Measurements from ENCODE around the gene S100A14.
"Not testable (repeated sequence)": the region's sequence is repeated elsewhere in the genome, so short reads cannot be mapped to it uniquely, and the experiment has no call there.

Gene S100A14

DNA sequence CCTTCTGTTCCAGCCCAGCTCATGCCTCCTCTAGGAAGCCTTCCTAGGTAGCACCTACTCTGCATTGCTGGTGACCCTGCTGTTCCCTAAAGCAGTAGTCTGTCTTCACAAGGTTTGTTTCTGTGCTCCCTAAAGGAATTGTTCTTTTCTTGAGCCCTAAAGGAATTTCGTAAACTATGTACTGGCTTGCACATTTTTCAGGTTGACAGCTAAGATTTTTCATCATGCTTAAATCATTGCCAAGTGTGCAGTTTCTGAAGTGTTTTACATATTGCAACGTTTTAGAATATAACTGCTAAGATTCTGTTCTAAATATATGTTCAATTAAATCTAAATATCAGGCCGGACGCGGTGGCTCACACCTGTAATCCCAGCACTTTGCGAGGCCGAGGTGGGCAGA, 16.3 kb downstream of the S100A14 start:
- Histone ChIP-seq H3K9ac (ENCODE audit: low read depth, low read length) (no peak overlapping the region), H3K27ac (ENCODE audit: low read length) (no peak overlapping the region), H3K4me1 (ENCODE audit: insufficient read depth, low read length) (peaks cover 8% of the 10 kb centered on the region; the same call in 1 of the 2 replicates), H3K27me3 (ENCODE audit: insufficient read depth, low read length) (no peaks in the 10 kb centered on the region), H3K4me3 (ENCODE audit: low read length) (no peak overlapping the region), H3K36me3 (ENCODE audit: insufficient read depth, low read depth, low read length) (no peaks in the 10 kb centered on the region), H3K9me3 (ENCODE audit: insufficient read depth, low read depth, low read length) (no peaks in the 10 kb centered on the region)

DNA sequence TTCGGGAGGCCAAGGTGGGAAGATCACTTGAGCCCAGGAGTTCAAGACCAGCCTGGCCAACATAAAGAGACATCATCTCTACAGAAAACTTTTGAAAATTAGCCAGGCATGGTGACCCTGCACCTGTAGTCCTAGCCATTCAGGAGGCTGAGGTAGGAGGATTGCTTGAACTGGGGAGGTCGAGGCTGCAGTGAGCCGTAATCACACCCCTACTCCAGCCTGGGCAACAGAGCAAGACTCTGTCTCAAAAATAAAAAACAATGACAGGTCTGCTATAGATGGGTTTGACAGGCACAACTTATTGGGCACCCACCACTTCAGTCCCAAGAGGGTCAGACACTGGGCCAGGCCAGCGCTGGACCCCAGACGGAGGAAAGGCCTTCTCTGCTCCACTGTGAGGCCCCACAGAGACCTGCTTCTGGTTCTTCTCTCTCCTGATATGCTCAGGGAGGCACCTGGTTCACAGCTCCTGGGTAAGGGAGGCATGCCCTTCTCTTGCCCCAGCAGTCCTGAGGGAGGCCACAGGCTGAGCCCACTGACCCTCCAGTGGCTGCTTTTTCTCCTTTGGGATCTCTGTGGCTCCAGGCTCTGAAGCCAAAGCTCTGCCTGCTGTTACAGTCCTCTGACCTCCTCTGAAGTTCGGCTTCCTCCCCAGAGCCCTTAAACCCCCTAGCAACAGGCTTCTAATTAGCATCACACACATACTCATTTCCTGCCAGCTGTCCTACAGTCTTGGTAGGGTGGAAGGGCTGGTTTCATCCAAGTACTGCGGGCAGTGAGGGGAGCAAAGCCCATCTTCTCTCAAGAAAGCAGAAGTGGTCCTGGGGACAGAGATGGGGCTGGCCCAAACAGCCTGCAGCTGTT, 17.6 kb downstream of the S100A14 start:
- H3K9ac ChIP-seq (ENCODE audit: low read depth, low read length) = no peak overlapping the region
- peaks cover 8% of the 10 kb centered on the region; the same call in 1 of the 2 replicates for H3K4me1 ChIP-seq (ENCODE audit: insufficient read depth, low read length)
- no peak overlapping the region for H3K4me3 ChIP-seq (ENCODE audit: low read length)
- no peaks in the 10 kb centered on the region for H3K9me3 ChIP-seq (ENCODE audit: insufficient read depth, low read depth, low read length)
- H3K36me3 ChIP-seq (ENCODE audit: insufficient read depth, low read depth, low read length) = no peaks in the 10 kb centered on the region
- H3K27ac ChIP-seq (ENCODE audit: low read length) = no peak overlapping the region
- no peaks in the 10 kb centered on the region for H3K27me3 ChIP-seq (ENCODE audit: insufficient read depth, low read length)

DNA sequence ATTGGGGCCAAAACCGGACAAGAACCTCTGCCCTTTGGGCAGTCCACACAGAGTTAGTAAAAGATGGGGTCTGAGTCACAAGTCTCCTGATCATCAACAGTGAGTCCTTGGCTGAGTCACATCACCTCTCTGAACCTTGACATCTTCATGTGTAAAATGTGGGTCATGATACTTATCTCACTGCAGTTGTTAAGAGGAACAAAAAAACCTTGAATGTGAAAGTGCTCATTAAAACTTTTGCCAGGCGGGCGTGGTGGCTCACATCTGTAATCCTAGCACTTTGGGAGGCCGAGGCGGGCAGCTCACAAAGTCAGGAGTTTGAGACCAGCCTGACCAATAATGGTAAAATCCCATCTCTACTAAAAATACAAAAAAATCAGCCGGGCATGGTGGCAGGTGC, 18.9 kb downstream of the S100A14 start:
- peaks cover 8% of the 10 kb centered on the region; the same call in 1 of the 2 replicates for H3K4me1 ChIP-seq (ENCODE audit: insufficient read depth, low read length)
- no peaks in the 10 kb centered on the region for H3K27me3 ChIP-seq (ENCODE audit: insufficient read depth, low read length)
- H3K4me3 ChIP-seq (ENCODE audit: low read length) = no peak overlapping the region
- H3K9ac ChIP-seq (ENCODE audit: low read depth, low read length) = no peak overlapping the region
- H3K9me3 ChIP-seq (ENCODE audit: insufficient read depth, low read depth, low read length) = no peaks in the 10 kb centered on the region
- H3K27ac ChIP-seq (ENCODE audit: low read length) = no peak overlapping the region
- H3K36me3 ChIP-seq (ENCODE audit: insufficient read depth, low read depth, low read length) = no peaks in the 10 kb centered on the region

DNA sequence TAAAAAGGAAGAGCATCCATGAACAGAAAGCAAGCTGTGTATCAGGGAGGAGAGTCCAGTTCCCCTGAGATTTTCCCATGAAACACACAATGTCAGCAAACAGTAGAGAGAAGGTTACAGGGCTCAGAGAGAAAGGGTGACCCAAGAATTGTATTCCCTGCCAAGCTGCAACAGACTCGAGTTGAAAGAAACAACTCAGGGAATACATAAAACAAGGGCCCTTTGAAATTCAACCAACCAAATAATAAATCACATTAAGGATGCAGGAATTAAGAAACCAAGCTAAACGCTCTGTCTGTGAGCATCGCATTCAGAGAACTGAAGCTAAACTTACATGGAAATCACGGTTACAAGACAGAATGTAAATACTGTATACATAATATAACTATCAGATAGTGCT, 23.4 kb downstream of the S100A14 start:
- H3K9me3 ChIP-seq (ENCODE audit: insufficient read depth, low read depth, low read length) = no peaks in the 10 kb centered on the region
- no peak overlapping the region for H3K27ac ChIP-seq (ENCODE audit: low read length)
- no peak overlapping the region for H3K9ac ChIP-seq (ENCODE audit: low read depth, low read length)
- no peaks in the 10 kb centered on the region for H3K36me3 ChIP-seq (ENCODE audit: insufficient read depth, low read depth, low read length)
- no peaks in the 10 kb centered on the region for H3K4me1 ChIP-seq (ENCODE audit: insufficient read depth, low read length)
- H3K4me3 ChIP-seq (ENCODE audit: low read length) = no peak overlapping the region
- H3K27me3 ChIP-seq (ENCODE audit: insufficient read depth, low read length) = no peaks in the 10 kb centered on the region

DNA sequence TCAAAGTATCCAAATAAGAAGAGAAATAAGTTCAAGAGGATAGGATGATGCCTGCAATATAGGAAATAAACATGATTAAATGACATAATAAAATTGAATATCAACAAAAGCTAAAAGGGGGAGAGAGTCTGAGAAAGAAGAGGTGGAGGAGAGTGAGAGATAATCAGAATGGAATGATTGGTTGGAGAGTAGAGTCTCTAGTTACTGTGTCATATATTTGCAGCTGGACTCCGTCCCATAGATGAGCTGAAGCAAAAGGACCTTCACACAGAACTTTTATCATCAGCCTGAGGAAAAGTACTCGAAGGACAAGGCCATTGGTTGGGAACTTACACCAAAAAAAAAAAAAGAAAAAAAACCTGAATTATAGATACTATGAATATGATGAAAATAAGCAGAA, 27.6 kb downstream of the S100A14 start:
- Histone ChIP-seq H3K4me3 (ENCODE audit: low read length) (no peak overlapping the region), H3K27ac (ENCODE audit: low read length) (no peak overlapping the region), H3K9me3 (ENCODE audit: insufficient read depth, low read depth, low read length) (no peaks in the 10 kb centered on the region), H3K4me1 (ENCODE audit: insufficient read depth, low read length) (no peaks in the 10 kb centered on the region), H3K36me3 (ENCODE audit: insufficient read depth, low read depth, low read length) (no peaks in the 10 kb centered on the region), H3K9ac (ENCODE audit: low read depth, low read length) (no peak overlapping the region), H3K27me3 (ENCODE audit: insufficient read depth, low read length) (no peaks in the 10 kb centered on the region)

- H3K36me3 ChIP-seq (ENCODE audit: insufficient read depth, low read depth, low read length); H3K9me3 ChIP-seq (ENCODE audit: insufficient read depth, low read depth, low read length); H3K4me3 ChIP-seq (ENCODE audit: low read length); H3K4me1 ChIP-seq (ENCODE audit: insufficient read depth, low read length); H3K27ac ChIP-seq (ENCODE audit: low read length); H3K9ac ChIP-seq (ENCODE audit: low read depth, low read length); H3K27me3 ChIP-seq (ENCODE audit: insufficient read depth, low read length): not testable (repeated sequence)
Observed at GRCh38 chr1:153588033-153588432, 28.1 kb downstream of the S100A14 start.

- H3K9me3 ChIP-seq (ENCODE audit: insufficient read depth, low read depth, low read length) = no peaks in the 10 kb centered on the region
- H3K9ac ChIP-seq (ENCODE audit: low read depth, low read length) = no peak overlapping the region
- H3K4me1 ChIP-seq (ENCODE audit: insufficient read depth, low read length) = no peaks in the 10 kb centered on the region
- H3K4me3 ChIP-seq (ENCODE audit: low read length) = no peak overlapping the region
- no peaks in the 10 kb centered on the region for H3K36me3 ChIP-seq (ENCODE audit: insufficient read depth, low read depth, low read length)
- H3K27me3 ChIP-seq (ENCODE audit: insufficient read depth, low read length) = no peaks in the 10 kb centered on the region
- H3K27ac ChIP-seq (ENCODE audit: low read length) = no peak overlapping the region
Observed at GRCh38 chr1:153587314-153587713, 28.8 kb downstream of the S100A14 start.

GRCh38 chr1:153586347-153586746, 29.8 kb downstream of the S100A14 start:
- no peaks in the 10 kb centered on the region for H3K9me3 ChIP-seq (ENCODE audit: insufficient read depth, low read depth, low read length)
- H3K9ac ChIP-seq (ENCODE audit: low read depth, low read length) = no peak overlapping the region
- no peaks in the 10 kb centered on the region for H3K36me3 ChIP-seq (ENCODE audit: insufficient read depth, low read depth, low read length)
- no peaks in the 10 kb centered on the region for H3K4me1 ChIP-seq (ENCODE audit: insufficient read depth, low read length)
- H3K27me3 ChIP-seq (ENCODE audit: insufficient read depth, low read length) = no peaks in the 10 kb centered on the region
- no peak overlapping the region for H3K27ac ChIP-seq (ENCODE audit: low read length)
- no peak overlapping the region for H3K4me3 ChIP-seq (ENCODE audit: low read length)

- no peaks in the 10 kb centered on the region for H3K4me1 ChIP-seq (ENCODE audit: insufficient read depth, low read length)
- H3K27ac ChIP-seq (ENCODE audit: low read length) = no peak overlapping the region
- H3K4me3 ChIP-seq (ENCODE audit: low read length) = no peak overlapping the region
- no peaks in the 10 kb centered on the region for H3K27me3 ChIP-seq (ENCODE audit: insufficient read depth, low read length)
- no peaks in the 10 kb centered on the region for H3K9me3 ChIP-seq (ENCODE audit: insufficient read depth, low read depth, low read length)
- H3K36me3 ChIP-seq (ENCODE audit: insufficient read depth, low read depth, low read length) = no peaks in the 10 kb centered on the region
- no peak overlapping the region for H3K9ac ChIP-seq (ENCODE audit: low read depth, low read length)
Observed at GRCh38 chr1:153585006-153585405, 31.1 kb downstream of the S100A14 start.

- Histone ChIP-seq H3K36me3 (ENCODE audit: insufficient read depth, low read depth, low read length) (no peaks in the 10 kb centered on the region), H3K27me3 (ENCODE audit: insufficient read depth, low read length) (no peaks in the 10 kb centered on the region), H3K4me3 (ENCODE audit: low read length) (no peak overlapping the region), H3K27ac (ENCODE audit: low read length) (no peak overlapping the region), H3K4me1 (ENCODE audit: insufficient read depth, low read length) (peaks cover under 1% of the 10 kb centered on the region; the same call in 1 of the 2 replicates), H3K9me3 (ENCODE audit: insufficient read depth, low read depth, low read length) (no peaks in the 10 kb centered on the region), H3K9ac (ENCODE audit: low read depth, low read length) (no peak overlapping the region)
Observed at GRCh38 chr1:153583976-153584375, 32.1 kb downstream of the S100A14 start.

GRCh38 chr1:153583514-153583913, 32.6 kb downstream of the S100A14 start:
- not testable (repeated sequence) for H3K27me3 ChIP-seq (ENCODE audit: insufficient read depth, low read length); H3K9me3 ChIP-seq (ENCODE audit: insufficient read depth, low read depth, low read length); H3K36me3 ChIP-seq (ENCODE audit: insufficient read depth, low read depth, low read length); H3K4me3 ChIP-seq (ENCODE audit: low read length); H3K4me1 ChIP-seq (ENCODE audit: insufficient read depth, low read length); H3K9ac ChIP-seq (ENCODE audit: low read depth, low read length); H3K27ac ChIP-seq (ENCODE audit: low read length)

DNA sequence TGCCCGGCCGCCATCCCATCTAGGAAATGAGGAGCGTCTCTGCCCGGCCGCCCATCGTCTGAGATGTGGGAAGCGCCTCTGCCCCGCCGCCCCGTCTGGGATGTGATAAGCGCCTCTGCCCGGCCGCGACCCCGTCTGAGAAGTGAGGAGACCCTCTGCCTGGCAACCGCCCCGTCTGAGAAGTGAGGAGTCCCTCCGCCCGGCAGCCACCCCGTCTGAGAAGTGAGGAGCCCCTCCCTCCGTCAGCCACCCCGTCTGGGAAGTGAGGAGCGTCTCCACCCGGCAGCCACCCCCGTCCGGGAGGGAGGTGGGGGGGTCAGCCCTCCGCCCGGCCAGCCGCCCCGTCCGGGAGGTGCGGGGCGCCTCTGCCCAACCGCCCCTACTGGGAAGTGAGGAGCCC, 33.3 kb downstream of the S100A14 start:
- not testable (repeated sequence) for H3K27me3 ChIP-seq (ENCODE audit: insufficient read depth, low read length); H3K9ac ChIP-seq (ENCODE audit: low read depth, low read length)

More for the DNA sequence above, 33.3 kb downstream of the S100A14 start:
- not testable (repeated sequence) for H3K4me1 ChIP-seq (ENCODE audit: insufficient read depth, low read length); H3K4me3 ChIP-seq (ENCODE audit: low read length); H3K27ac ChIP-seq (ENCODE audit: low read length); H3K36me3 ChIP-seq (ENCODE audit: insufficient read depth, low read depth, low read length); H3K9me3 ChIP-seq (ENCODE audit: insufficient read depth, low read depth, low read length)
